CD14-positive monocyte (primary cell): ENCODE results near the gene MPPED1. TPM values are rescaled to one million over a fixed set of nuclear protein-coding genes. Genes with fewer than 3 reads are reported as not detected.

ENCODE experiments used
- DNase-seq, 3 donors: peaks; one replicate each; pipeline ENCODE4 v3.0.0-alpha.2; 2011 to 2022
- H2AFZ ChIP-seq: 2 replicates; pipeline ENCODE4 v1.6.0; 2012; ENCODE audit warnings: mild to moderate bottlenecking, low read depth, low read length, inconsistent platforms; ENCODE audit not compliant: insufficient read depth, poor library complexity, severe bottlenecking
- H3K27ac ChIP-seq, 2 donors: 1 replicate in 1 of 2; 2 replicates in 1 of 2; pipeline ENCODE4 v1.5.1; 2012 to 2013; ENCODE audit warnings: low read length in 2 of 2, control low read depth in 1 of 2, inconsistent platforms in 1 of 2, low read depth in 1 of 2, mild to moderate bottlenecking in 1 of 2
- H3K27me3 ChIP-seq, 2 donors: one replicate each; pipeline versions ENCODE4 v1.6.0 to v1.6.1; 2011 to 2013; ENCODE audit warnings: low read length in 2 of 2; ENCODE audit not compliant: control insufficient read depth in 2 of 2, insufficient read depth in 2 of 2
- H3K36me3 ChIP-seq, 2 donors: replicated peaks in 1 of 2; 1 replicate in 1 of 2; 2 replicates in 1 of 2; pipeline versions ENCODE4 v1.5.1 to v1.6.1; 2012 to 2013; ENCODE audit warnings: low read length in 2 of 2, control low read depth in 1 of 2, inconsistent platforms in 1 of 2, mild to moderate bottlenecking in 1 of 2; ENCODE audit not compliant: insufficient read depth in 2 of 2, control insufficient read depth in 1 of 2
- H3K4me1 ChIP-seq, 2 donors: 1 replicate in 1 of 2; 2 replicates in 1 of 2; pipeline versions ENCODE4 v1.5.1 to v1.6.1; 2012 to 2013; ENCODE audit warnings: low read length in 2 of 2, control low read depth in 1 of 2, inconsistent platforms in 1 of 2, mild to moderate bottlenecking in 1 of 2, moderate library complexity in 1 of 2; ENCODE audit not compliant: insufficient read depth in 2 of 2, control insufficient read depth in 1 of 2
- H3K4me2 ChIP-seq: replicated peaks from 2 replicates; pipeline ENCODE3; 2012; ENCODE audit warnings: low read length, moderate library complexity, mild to moderate bottlenecking; ENCODE audit not compliant: poor library complexity, severe bottlenecking; ENCODE audit errors: extremely low read depth
- H3K4me3 ChIP-seq, 3 experiments: fragments of 200-600 bp in 1 of 3; sonication (generic) in 1 of 3; replicated peaks in 1 of 3; 1 replicate in 2 of 3; 2 replicates in 1 of 3; pipeline ENCODE4 v1.5.1; 2011 to 2013; ENCODE audit warnings: low read length in 3 of 3, mild to moderate bottlenecking in 3 of 3, control low read depth in 2 of 3, low read depth in 2 of 3, inconsistent platforms in 1 of 3, moderate library complexity in 1 of 3
- H3K79me2 ChIP-seq: 2 replicates; pipeline ENCODE4 v1.6.0; 2012; ENCODE audit warnings: mild to moderate bottlenecking, control low read depth, inconsistent platforms, low read length, moderate library complexity; ENCODE audit not compliant: insufficient read depth
- H3K9ac ChIP-seq: 2 replicates; pipeline ENCODE4 v1.6.0; 2017; ENCODE audit warnings: low read length, mild to moderate bottlenecking; ENCODE audit not compliant: insufficient read depth, poor library complexity, severe bottlenecking
- H3K9me3 ChIP-seq, 2 donors: replicated peaks in 1 of 2; 1 replicate in 1 of 2; 2 replicates in 1 of 2; pipeline versions ENCODE4 v1.5.1 to v1.6.1; 2012 to 2013; ENCODE audit warnings: low read length in 2 of 2, control low read depth in 1 of 2; ENCODE audit not compliant: control insufficient read depth in 1 of 2, insufficient read depth in 1 of 2
- H4K20me1 ChIP-seq: 2 replicates; pipeline ENCODE4 v1.6.0; 2012; ENCODE audit warnings: mild to moderate bottlenecking, low read length, control low read depth, moderate library complexity; ENCODE audit not compliant: insufficient read depth
- H3K27ac Mint-ChIP-seq, 7 donors: one replicate each; pipeline ENCODE4 v1.8.0; 2020; ENCODE audit warnings: mild to moderate bottlenecking in 7 of 7, mixed read lengths in 7 of 7, moderate library complexity in 6 of 7, inconsistent platforms in 2 of 7
- H3K27me3 Mint-ChIP-seq, 3 donors: one replicate each; pipeline ENCODE4 v1.8.0; 2021 to 2022; ENCODE audit warnings: low read depth in 3 of 3, mild to moderate bottlenecking in 3 of 3, mixed read lengths in 3 of 3, moderate library complexity in 3 of 3, inconsistent platforms in 1 of 3
- H3K36me3 Mint-ChIP-seq, 2 donors: one replicate each; pipeline ENCODE4 v1.8.0; 2020; ENCODE audit warnings: mixed read lengths in 2 of 2, inconsistent platforms in 1 of 2, mild to moderate bottlenecking in 1 of 2
- H3K4me1 Mint-ChIP-seq: one replicate; pipeline ENCODE4 v1.8.0; 2020; ENCODE audit warnings: mild to moderate bottlenecking, mixed read lengths
- H3K4me3 Mint-ChIP-seq, 2 donors: one replicate each; pipeline ENCODE4 v1.8.0; 2020; ENCODE audit warnings: mild to moderate bottlenecking in 2 of 2, mixed read lengths in 2 of 2, moderate library complexity in 1 of 2
- H3K9me3 Mint-ChIP-seq, 7 donors: one replicate each; pipeline ENCODE4 v1.8.0; 2020 to 2022; ENCODE audit warnings: mixed read lengths in 7 of 7, mild to moderate bottlenecking in 6 of 7, moderate library complexity in 6 of 7, inconsistent platforms in 2 of 7
- CTCF ChIP-seq: fragments of 200-600 bp; IDR thresholded peaks from one replicate; pipeline ENCODE4 v1.8.0; 2022; ENCODE audit warnings: antibody characterized with exemption, mild to moderate bottlenecking
- WGBS: methylation state at CpG from one replicate; pipeline ENCODE4 v1.1.5; 2013; ENCODE audit warnings: missing lambda C conversion rate; ENCODE audit not compliant: insufficient coverage; 5-methylcytosine and 5-hydroxymethylcytosine counted together
- intact Hi-C, 2 donors: fragments of 100-400 bp; cut with micrococcal nuclease; formaldehyde crosslinking; loops; one replicate each; pipeline versions ENCODE4 v1.15.0 to v1.15.1; 2023
- polyA plus RNA-seq, 3 donors: library from polyadenylated mRNA; depleted of rRNA in 1 of 3; unstranded in 2 of 3; stranded (reverse) in 1 of 3; fragments of 300-500 nt in 2 of 3; fragments of >200 nt in 1 of 3; fragmentation: Illumina TruSeq in 2 of 3; gene quantifications; 1 replicate in 2 of 3; 2 replicates in 1 of 3; pipeline ENCODE4 v1.2.3, GENCODE V29; 2012 to 2021

The MPPED1 gene
- polyA plus RNA-seq, 3 donors: not detected

GRCh38 chr22:43509337-43509736, 97.5 kb downstream of the MPPED1 start:
- intact Hi-C loops: no loop called here
- Mint-ChIP-seq H3K27me3 (peaks cover 0 to 1% (median 0%) of the 10 kb centered on the region in 3 donors), H3K4me1 (no peaks in the 10 kb centered on the region), H3K36me3 (no peaks in the 10 kb centered on the region), H3K4me3 (no peak overlapping the region), H3K9me3 (peaks cover 0 to 1% (median 0%) of the 10 kb centered on the region in 7 donors), H3K27ac (no peak overlapping the region)
- Histone ChIP-seq H3K4me1 (no peaks in the 10 kb centered on the region), H3K79me2 (no peaks in the 10 kb centered on the region), H3K4me3 (no peak overlapping the region), H3K27ac (no peak overlapping the region), H3K4me2 (no peak overlapping the region), H4K20me1 (no peaks in the 10 kb centered on the region), H3K9ac (no peak overlapping the region), H3K27me3 (no peaks in the 10 kb centered on the region), H3K36me3 (no peaks in the 10 kb centered on the region), H3K9me3 (no peaks in the 10 kb centered on the region), H2AFZ (no peak overlapping the region)
- 89% methylated on average over 2 of the region's 2 CpGs for WGBS
- DNase-seq: no peak
- no peak for TF ChIP-seq CTCF

- no peaks in the 10 kb centered on the region for H3K36me3 Mint-ChIP-seq
- Histone ChIP-seq H3K4me3 (no peak overlapping the region), H3K4me2 (no peak overlapping the region), H3K9me3 (no peaks in the 10 kb centered on the region), H3K27me3 (no peaks in the 10 kb centered on the region), H2AFZ (no peak overlapping the region), H3K79me2 (no peaks in the 10 kb centered on the region), H3K36me3 (no peaks in the 10 kb centered on the region), H4K20me1 (no peaks in the 10 kb centered on the region), H3K4me1 (no peaks in the 10 kb centered on the region), H3K27ac (no peak overlapping the region), H3K9ac (no peak overlapping the region)
- TF ChIP-seq CTCF: no peak
- intact Hi-C loops: no loop called here
- WGBS: 93% methylated on average over 9 of the region's 9 CpGs
- no peaks in the 10 kb centered on the region for H3K4me1 Mint-ChIP-seq
- peaks cover 0 to 1% (median under 1%) of the 10 kb centered on the region in 3 donors for H3K27me3 Mint-ChIP-seq
- no peak for DNase-seq
- H3K4me3 Mint-ChIP-seq: no peak overlapping the region
- no peak overlapping the region for H3K27ac Mint-ChIP-seq
- peaks cover 0 to 1% (median 0%) of the 10 kb centered on the region in 7 donors for H3K9me3 Mint-ChIP-seq
Measured at GRCh38 chr22:43510281-43511070, 98.7 kb downstream of the MPPED1 start.
